Measurements from ENCODE around the gene TEPSIN. TPM values are rescaled to one million over a fixed set of nuclear protein-coding genes. Genes with fewer than 3 reads are reported as not detected.

Gene TEPSIN
- total RNA-seq, 1 donor = 17.7 TPM

DNA sequence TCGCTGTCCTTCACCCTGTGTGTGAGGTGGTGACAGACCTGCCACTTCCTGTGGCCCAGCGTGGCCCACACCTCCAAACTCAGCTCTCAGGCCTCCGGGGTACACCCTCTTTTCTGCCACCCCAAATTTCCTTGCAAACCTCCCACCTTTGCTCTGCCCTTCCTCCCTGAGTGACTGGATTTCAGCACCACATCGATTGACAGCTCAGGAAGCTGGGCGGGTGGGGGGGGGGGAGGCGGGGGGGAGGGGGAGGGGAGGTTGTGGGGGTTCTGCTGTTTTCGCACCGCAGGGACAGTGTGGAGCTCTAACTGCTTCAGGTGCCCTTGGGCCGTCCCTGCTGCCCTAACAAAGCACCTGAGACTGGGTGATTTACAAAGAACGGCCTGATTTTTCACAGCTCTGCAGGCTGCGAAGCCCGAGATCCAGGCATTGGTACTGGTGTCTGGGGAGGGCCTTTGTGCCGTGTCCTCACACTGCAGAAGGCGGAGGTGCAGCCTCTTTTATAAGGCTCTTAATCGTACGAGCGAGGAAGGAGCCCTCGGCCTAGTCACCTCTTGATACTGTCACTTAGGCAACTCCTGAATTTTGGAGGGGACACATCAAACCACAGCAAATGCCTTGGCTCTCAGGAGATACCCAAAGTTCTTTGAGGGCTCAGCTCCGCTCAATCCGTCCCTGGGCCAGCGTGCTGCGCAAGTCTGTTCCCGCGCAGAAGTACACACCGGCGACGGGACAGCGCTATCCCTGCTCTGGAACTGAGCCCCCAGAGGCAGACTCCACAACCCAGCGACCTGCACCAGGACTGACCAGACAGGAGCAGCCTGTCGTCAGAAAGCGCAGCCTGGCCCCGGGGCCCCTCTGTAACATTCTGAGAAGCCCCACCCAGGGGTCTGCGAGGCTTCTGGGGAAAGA, 3.8 kb upstream of the TEPSIN start:
- no peak for DNase-seq (ENCODE audit: low read depth)
- no peak overlapping the region for H3K4me3 ChIP-seq (ENCODE audit: low read depth, low read length)
- TF ChIP-seq, protein P1, sequence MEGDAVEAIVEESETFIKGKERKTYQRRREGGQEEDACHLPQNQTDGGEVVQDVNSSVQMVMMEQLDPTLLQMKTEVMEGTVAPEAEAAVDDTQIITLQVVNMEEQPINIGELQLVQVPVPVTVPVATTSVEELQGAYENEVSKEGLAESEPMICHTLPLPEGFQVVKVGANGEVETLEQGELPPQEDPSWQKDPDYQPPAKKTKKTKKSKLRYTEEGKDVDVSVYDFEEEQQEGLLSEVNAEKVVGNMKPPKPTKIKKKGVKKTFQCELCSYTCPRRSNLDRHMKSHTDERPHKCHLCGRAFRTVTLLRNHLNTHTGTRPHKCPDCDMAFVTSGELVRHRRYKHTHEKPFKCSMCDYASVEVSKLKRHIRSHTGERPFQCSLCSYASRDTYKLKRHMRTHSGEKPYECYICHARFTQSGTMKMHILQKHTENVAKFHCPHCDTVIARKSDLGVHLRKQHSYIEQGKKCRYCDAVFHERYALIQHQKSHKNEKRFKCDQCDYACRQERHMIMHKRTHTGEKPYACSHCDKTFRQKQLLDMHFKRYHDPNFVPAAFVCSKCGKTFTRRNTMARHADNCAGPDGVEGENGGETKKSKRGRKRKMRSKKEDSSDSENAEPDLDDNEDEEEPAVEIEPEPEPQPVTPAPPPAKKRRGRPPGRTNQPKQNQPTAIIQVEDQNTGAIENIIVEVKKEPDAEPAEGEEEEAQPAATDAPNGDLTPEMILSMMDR (IDR thresholded peaks at IDR 0.05; ENCODE audit: insufficient read depth, low read depth, low read length) = no peak

DNA sequence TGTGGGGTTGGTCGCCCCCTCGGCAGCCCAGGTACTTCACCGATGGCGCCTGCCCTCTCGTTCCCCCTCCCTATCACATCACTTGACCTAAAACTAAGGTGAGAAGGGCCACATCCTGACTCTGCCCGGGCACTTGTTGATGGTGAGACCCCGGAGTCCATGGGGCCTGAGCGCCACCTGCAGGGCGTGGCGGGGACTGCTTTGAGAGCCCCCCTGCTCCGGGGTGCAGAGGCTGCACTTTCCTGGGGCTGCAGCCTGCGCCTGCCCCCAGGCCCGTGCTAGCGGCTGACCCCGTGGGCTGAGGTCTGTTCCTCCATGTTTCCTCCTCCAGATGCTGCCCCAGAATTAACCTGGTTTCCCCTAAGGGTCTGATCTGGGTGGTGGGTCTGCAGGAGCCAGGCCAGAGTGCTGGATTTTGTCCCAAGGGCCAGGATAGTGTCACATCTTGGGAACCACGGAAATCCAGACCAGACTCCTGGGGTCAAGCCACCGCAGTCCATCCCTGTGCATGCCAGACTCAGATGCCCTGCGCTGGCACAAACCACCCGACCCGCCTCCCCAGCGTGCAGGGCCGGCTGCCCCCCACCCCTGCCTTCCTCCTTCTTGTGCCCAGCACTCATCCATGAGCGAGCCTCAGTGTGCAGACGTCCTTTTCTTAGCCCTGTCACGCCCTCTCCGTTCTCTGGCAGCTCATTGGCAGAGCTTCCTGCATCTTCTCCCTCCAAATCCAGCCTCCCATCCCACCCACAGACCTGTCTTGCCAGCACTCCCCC, 3.0 kb upstream of the TEPSIN start:
- peak; percentile 41 for DNase-seq (ENCODE audit: low read depth)
- no peak overlapping the region for H3K4me3 ChIP-seq (ENCODE audit: low read depth, low read length)
- TF ChIP-seq, protein P1 (IDR thresholded peaks at IDR 0.05; ENCODE audit: insufficient read depth, low read depth, low read length) = peak; percentile 80

DNA sequence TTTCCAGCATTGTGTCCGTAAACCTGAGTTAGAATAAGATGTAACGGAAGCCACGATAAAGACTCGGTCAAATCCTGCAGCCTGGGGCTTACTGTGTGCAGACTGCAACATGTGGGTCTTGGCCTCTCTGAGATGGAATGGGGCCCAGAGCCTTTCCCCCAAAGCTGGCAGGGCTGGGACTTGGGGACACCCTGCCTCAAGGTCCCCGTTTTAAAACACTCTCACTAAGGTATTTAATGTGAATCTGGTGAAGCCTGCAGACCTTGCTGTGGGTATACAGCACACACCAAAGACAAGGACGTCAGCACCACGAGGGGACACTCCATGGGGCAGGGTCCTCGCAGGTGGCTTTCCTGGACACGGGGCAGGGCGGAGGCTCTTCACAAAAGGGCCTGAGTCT, 2.3 kb upstream of the TEPSIN start:
- DNase-seq (ENCODE audit: low read depth) = no peak
- TF ChIP-seq, protein P1 (IDR thresholded peaks at IDR 0.05; ENCODE audit: insufficient read depth, low read depth, low read length) = no peak
- no peak overlapping the region for H3K4me3 ChIP-seq (ENCODE audit: low read depth, low read length)

DNA sequence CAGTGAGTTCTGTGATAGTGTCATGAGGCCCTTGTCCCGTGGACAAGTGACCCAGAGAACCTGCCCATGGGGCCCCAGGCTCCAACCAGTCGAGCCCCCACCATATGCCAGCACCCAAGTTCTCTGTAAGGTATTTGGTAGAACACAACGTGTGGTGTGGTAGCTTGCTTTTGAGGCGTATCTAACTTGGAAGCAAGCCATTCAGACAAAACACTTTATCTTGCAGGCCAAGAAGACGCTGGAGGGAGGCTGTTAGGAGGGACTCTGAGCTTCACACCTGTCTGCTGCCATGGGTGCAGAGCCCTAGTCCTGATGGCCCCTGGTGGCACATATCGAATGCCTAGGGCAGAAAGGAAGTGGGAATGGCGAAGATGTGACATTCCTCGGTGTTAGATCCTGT, 1.9 kb upstream of the TEPSIN start:
- TF ChIP-seq, protein P1 (IDR thresholded peaks at IDR 0.05; ENCODE audit: insufficient read depth, low read depth, low read length) = no peak
- no peak for DNase-seq (ENCODE audit: low read depth)
- H3K4me3 ChIP-seq (ENCODE audit: low read depth, low read length) = no peak overlapping the region

DNA sequence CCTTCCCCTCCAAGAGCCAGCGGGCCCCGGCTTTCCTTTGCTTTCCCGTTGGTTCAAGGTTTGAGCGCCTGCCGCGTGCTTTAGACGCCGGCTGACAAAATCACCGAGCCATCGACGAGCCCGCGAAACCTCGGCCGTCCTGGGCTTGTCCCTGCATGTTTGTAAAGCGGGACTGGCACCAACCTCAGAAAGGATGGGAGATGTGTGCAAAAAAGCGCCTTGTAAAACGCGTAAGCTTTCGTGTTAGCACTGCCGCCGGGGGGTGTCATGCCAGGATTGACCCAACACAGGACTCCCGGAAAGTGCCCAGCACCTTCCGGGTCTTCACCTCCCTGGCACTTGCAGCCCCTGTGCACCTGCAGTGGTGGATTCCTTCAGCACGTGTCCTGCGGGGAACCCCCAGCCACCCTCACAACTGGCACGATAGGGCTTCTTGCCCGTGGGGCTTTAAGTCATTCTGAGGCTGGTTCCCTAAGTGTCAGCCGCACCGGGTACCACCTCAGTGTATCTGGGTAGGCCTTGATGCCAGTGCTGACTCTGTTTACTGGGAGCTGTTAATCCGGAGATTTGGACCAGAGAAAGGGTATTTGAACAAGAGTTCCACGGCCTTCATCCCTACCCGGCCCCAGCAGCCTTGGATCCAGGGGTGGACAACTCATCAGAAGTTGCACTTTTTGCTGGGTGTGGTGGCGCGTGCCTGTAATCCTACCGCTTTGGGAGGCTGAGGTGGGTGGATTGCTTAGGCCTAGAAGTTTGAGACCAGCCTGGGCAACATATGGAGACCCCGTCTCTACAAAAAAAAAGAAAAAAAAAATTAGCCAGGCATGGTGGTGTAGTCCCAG, 1.1 kb upstream of the TEPSIN start:
- peak overlapping the region; percentile 72 for H3K4me3 ChIP-seq (ENCODE audit: low read depth, low read length)
- TF ChIP-seq, protein P1 (IDR thresholded peaks at IDR 0.05; ENCODE audit: insufficient read depth, low read depth, low read length) = no peak
- DNase-seq (ENCODE audit: low read depth) = no peak

DNA sequence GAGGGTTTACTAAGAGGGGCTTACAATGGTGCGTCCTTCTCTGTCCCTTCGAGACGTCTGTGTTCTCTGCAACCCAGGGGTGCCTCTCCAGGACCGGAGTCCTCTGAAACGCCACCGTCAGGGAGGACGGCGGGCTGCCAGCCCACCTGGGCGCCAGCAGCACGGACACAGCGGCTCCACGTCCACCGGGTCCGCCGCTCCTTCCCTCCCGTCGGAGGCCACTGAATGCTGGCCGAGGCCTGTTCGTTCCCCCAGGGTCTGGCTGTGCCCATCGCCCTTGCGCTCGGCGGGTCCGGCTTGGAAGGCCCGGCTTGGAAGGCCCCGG, 403 bp downstream of the TEPSIN start:
- no peak for DNase-seq (ENCODE audit: low read depth)
- TF ChIP-seq, protein P1 (IDR thresholded peaks at IDR 0.05; ENCODE audit: insufficient read depth, low read depth, low read length) = no peak
- H3K4me3 ChIP-seq (ENCODE audit: low read depth, low read length) = peak overlapping the region; percentile 86

All from fibroblast of villous mesenchyme (primary cell).